ENCODE measurements around the gene TPRX2. TPM values are rescaled to one million over a fixed set of nuclear protein-coding genes. Genes with fewer than 3 reads are reported as not detected.

The TPRX2 gene
- total RNA-seq, 6 experiments from 2014 or later = not detected

- no CpG with 5 or more reads among the region's 8 CpGs for WGBS (ENCODE audit: insufficient coverage, low coverage, low lambda C conversion rate, missing lambda C conversion rate)
- no peak for ATAC-seq
Observed at GRCh38 chr19:47836038-47836437, 23.0 kb upstream of the TPRX2 start.

GRCh38 chr19:47839411-47839810 is 19.6 kb upstream of the TPRX2 start:
- Histone ChIP-seq H3K27me3 (no peaks in the 10 kb centered on the region), H3K9me3 (no peaks in the 10 kb centered on the region), H3K36me3 (no peaks in the 10 kb centered on the region), H3K27ac (no peak overlapping the region), H3K4me3 (no peak overlapping the region), H3K4me1 (no peaks in the 10 kb centered on the region)
- 68% methylated on average over 13 of the region's 16 CpGs for WGBS (ENCODE audit: insufficient coverage, low coverage, low lambda C conversion rate, missing lambda C conversion rate)
- TF ChIP-seq POLR2A (IDR thresholded peaks at IDR 0.05) = no peak
- TF ChIP-seq CTCF (IDR thresholded peaks at IDR 0.05) = no peak
- ATAC-seq = peak in 1 of 4 donors; percentile 36
- intact Hi-C loops (cut with DNase I) = no loop called here
- DNase-seq = no peak

More at GRCh38 chr19:47836038-47836437, 23.0 kb upstream of the TPRX2 start:
- no peaks in the 10 kb centered on the region for H3K4me1 ChIP-seq
- H3K9me3 ChIP-seq = no peaks in the 10 kb centered on the region
- intact Hi-C loops (cut with DNase I) = no loop called here
- TF ChIP-seq CTCF (IDR thresholded peaks at IDR 0.05) = no peak
- TF ChIP-seq POLR2A (IDR thresholded peaks at IDR 0.05) = no peak
- DNase-seq = no peak
- no peak overlapping the region for H3K27ac ChIP-seq
- H3K4me3 ChIP-seq = no peak overlapping the region
- H3K27me3 ChIP-seq = no peaks in the 10 kb centered on the region
- no peaks in the 10 kb centered on the region for H3K36me3 ChIP-seq

- no peaks in the 10 kb centered on the region for H3K36me3 ChIP-seq
- DNase-seq (no peak), ATAC-seq (peak in 1 of 4 donors; percentile 14)
- 19% methylated on average over 7 of the region's 10 CpGs for WGBS (ENCODE audit: insufficient coverage, low coverage, low lambda C conversion rate, missing lambda C conversion rate)
- H3K9me3 ChIP-seq = no peaks in the 10 kb centered on the region
- no peaks in the 10 kb centered on the region for H3K4me1 ChIP-seq
- H3K27me3 ChIP-seq = no peaks in the 10 kb centered on the region
- no peak overlapping the region for H3K27ac ChIP-seq
- TF ChIP-seq POLR2A (IDR thresholded peaks at IDR 0.05) (no peak), CTCF (IDR thresholded peaks at IDR 0.05) (no peak)
- no peak overlapping the region for H3K4me3 ChIP-seq
- intact Hi-C loops (cut with DNase I) = no loop called here
Observed at GRCh38 chr19:47839913-47840312, 19.1 kb upstream of the TPRX2 start.

- H3K4me3 ChIP-seq = no peak overlapping the region
- no peaks in the 10 kb centered on the region for H3K27me3 ChIP-seq
- H3K36me3 ChIP-seq = no peaks in the 10 kb centered on the region
- DNase-seq = no peak
- ATAC-seq = no peak
- H3K9me3 ChIP-seq = no peaks in the 10 kb centered on the region
- H3K4me1 ChIP-seq = no peaks in the 10 kb centered on the region
- TF ChIP-seq POLR2A (IDR thresholded peaks at IDR 0.05) (no peak), CTCF (IDR thresholded peaks at IDR 0.05) (no peak)
- H3K27ac ChIP-seq = no peak overlapping the region
- WGBS (ENCODE audit: insufficient coverage, low coverage, low lambda C conversion rate, missing lambda C conversion rate) = 25% methylated on average over 2 of the region's 5 CpGs
- intact Hi-C loops (cut with DNase I) = no loop called here
Observed at GRCh38 chr19:47842941-47843340, 16.1 kb upstream of the TPRX2 start.

GRCh38 chr19:47848425-47848822 is 10.6 kb upstream of the TPRX2 start:
- no peak for ATAC-seq
- 78% methylated on average over 8 of the region's 10 CpGs for WGBS (ENCODE audit: insufficient coverage, low coverage, low lambda C conversion rate, missing lambda C conversion rate)
- Histone ChIP-seq H3K27me3 (no peaks in the 10 kb centered on the region), H3K4me1 (no peaks in the 10 kb centered on the region), H3K36me3 (no peaks in the 10 kb centered on the region), H3K4me3 (no peak overlapping the region), H3K9me3 (no peaks in the 10 kb centered on the region), H3K27ac (no peak overlapping the region)
- TF ChIP-seq CTCF (IDR thresholded peaks at IDR 0.05) (no peak), POLR2A (IDR thresholded peaks at IDR 0.05) (no peak)
- intact Hi-C loops (cut with DNase I) = no loop called here
- DNase-seq = no peak
